GM12878 (cell line): ENCODE data around the gene WASF2. TPM values are rescaled to one million over a fixed set of nuclear protein-coding genes. Genes with fewer than 3 reads are reported as not detected.

Source experiments
- CBFB ChIP-seq: IDR thresholded peaks from 2 replicates; pipeline ENCODE4 v1.6.1; 2016; ENCODE audit warnings: antibody characterized with exemption, low read depth
- CBX3 ChIP-seq: fragments of 200-600 bp; sonication (generic); IDR thresholded peaks from 2 replicates; pipeline ENCODE4 v1.6.1; 2016; ENCODE audit warnings: low read depth, borderline replicate concordance
- CEBPB ChIP-seq, 2 experiments: fragments of 150-350 bp in 1 of 2; IDR thresholded peaks; 2 replicates each; pipeline ENCODE4 v1.6.1; 2012 to 2014; ENCODE audit warnings: low read depth in 2 of 2, low read length in 2 of 2, borderline replicate concordance in 1 of 2, inconsistent platforms in 1 of 2
- EED ChIP-seq: sonication (generic); IDR thresholded peaks from 2 replicates; pipeline ENCODE4 v1.6.1; 2016; ENCODE audit warnings: antibody characterized with exemption, low read depth
- GABPA ChIP-seq: IDR thresholded peaks from 2 replicates; pipeline ENCODE4 v1.6.1; 2014; ENCODE audit warnings: antibody characterized with exemption, low read depth, mild to moderate bottlenecking, inconsistent platforms
- GATAD2B ChIP-seq: fragments of 450-650 bp; conservative IDR thresholded peaks from 2 replicates; pipeline ENCODE4 v1.6.1; 2017; ENCODE audit warnings: low read depth, mild to moderate bottlenecking, moderate library complexity
- HDAC6 ChIP-seq: fragments of 200-600 bp; sonication (generic); IDR thresholded peaks from one replicate; pipeline ENCODE4 v1.8.0; 2017; ENCODE audit warnings: antibody characterized with exemption; ENCODE audit not compliant: unreplicated experiment
- JUNB ChIP-seq: IDR thresholded peaks from 2 replicates; pipeline ENCODE4 v1.6.1; 2016; ENCODE audit warnings: antibody characterized with exemption, mild to moderate bottlenecking
- NR2C1 ChIP-seq: fragments of 450-650 bp; IDR thresholded peaks from 2 replicates; pipeline ENCODE4 v1.6.1; 2017; ENCODE audit warnings: antibody characterized with exemption, mild to moderate bottlenecking, moderate library complexity
- NRF1 ChIP-seq: conservative IDR thresholded peaks from 2 replicates; pipeline ENCODE4 v1.6.1; 2011; ENCODE audit warnings: mild to moderate bottlenecking, low read depth, low read length, improper control_type of control experiment
- POLR2A ChIP-seq: IDR thresholded peaks from 2 replicates; pipeline ENCODE4 v1.6.1; 2011; ENCODE audit warnings: low read depth, mild to moderate bottlenecking, low read length
- SPI1 ChIP-seq: IDR thresholded peaks from 2 replicates; pipeline ENCODE4 v1.6.1; 2011; ENCODE audit warnings: low read depth, mild to moderate bottlenecking, low read length, moderate library complexity, borderline replicate concordance; ENCODE audit not compliant: insufficient read depth
- SREBF1 ChIP-seq: IDR thresholded peaks from 2 replicates; pipeline ENCODE4 v1.6.1; 2012; ENCODE audit warnings: mild to moderate bottlenecking, low read length
- SREBF2 ChIP-seq: IDR thresholded peaks from 2 replicates; pipeline ENCODE4 v1.6.1; 2012; ENCODE audit warnings: mild to moderate bottlenecking, low read length
- SRF ChIP-seq, 2 experiments: IDR thresholded peaks; 2 replicates each; pipeline ENCODE4 v1.6.1; 2011; ENCODE audit warnings: low read depth in 2 of 2, low read length in 2 of 2, mild to moderate bottlenecking in 1 of 2, moderate library complexity in 1 of 2
- polyA plus RNA-seq, 11 experiments: library from polyadenylated mRNA; depleted of rRNA in 4 of 11; unstranded in 6 of 11; stranded (reverse) in 5 of 11; fragments of >200 nt; fragmentation: Nextera tagmentation in 4 of 11; fragmentation: Illumina TruSeq in 1 of 11; extraction: Ambion mirVana in 4 of 11; extraction: Trizol in 1 of 11; gene quantifications; 1 replicate in 1 of 11; 2 replicates in 10 of 11; pipeline versions ENCODE4 v1.2.1 to v1.2.3, GENCODE V29; 2011 to 2016; ENCODE audit warnings: inconsistent platforms in 2 of 11, missing spikeins in 2 of 11, low read depth in 1 of 11
- total RNA-seq, 4 experiments: library from RNA; depleted of rRNA in 3 of 4; stranded (reverse); fragments of >200 nt in 3 of 4; fragmentation: Illumina TruSeq in 1 of 4; extraction: Trizol in 1 of 4; gene quantifications; 2 replicates each; pipeline versions ENCODE4 v1.2.1 to v1.2.3, GENCODE V29; 2013 to 2021
- TF ChIP-seq, protein P1 (sequence below), 3 experiments: IDR thresholded peaks in 2 of 3; conservative IDR thresholded peaks in 1 of 3; 2 replicates each; pipeline ENCODE4 v1.5.1; 2011; ENCODE audit warnings: low read depth in 3 of 3, low read length in 3 of 3, mild to moderate bottlenecking in 3 of 3, control low read depth in 2 of 3, moderate library complexity in 2 of 3, inconsistent platforms in 1 of 3, mixed read lengths in 1 of 3; ENCODE audit not compliant: control insufficient read depth in 2 of 3, insufficient read depth in 1 of 3; ENCODE audit errors: extremely low read depth in 1 of 3
- TF ChIP-seq, protein P2 (sequence below): fragments of 450-650 bp; IDR thresholded peaks from 2 replicates; pipeline ENCODE4 v1.6.1; 2016; ENCODE audit warnings: mild to moderate bottlenecking
- TF ChIP-seq, protein P3 (sequence below): fragments of 450-650 bp; IDR thresholded peaks from 2 replicates; pipeline ENCODE4 v1.6.1; 2017; ENCODE audit warnings: low read depth, mild to moderate bottlenecking, moderate library complexity
- TF ChIP-seq, protein P4 (sequence below): fragments of 450-650 bp; IDR thresholded peaks from 2 replicates; pipeline ENCODE4 v1.6.1; 2018; ENCODE audit warnings: mild to moderate bottlenecking, low read depth, moderate library complexity; ENCODE audit not compliant: partially characterized antibody

The WASF2 gene
- total and polyA plus RNA-seq, 10 of the 15 experiments (the other 5 are each of a cell fraction or from before 2014, with no cell fraction given), result 7.0 to 111 (median 37.1) TPM

- TF ChIP-seq, protein P1, sequence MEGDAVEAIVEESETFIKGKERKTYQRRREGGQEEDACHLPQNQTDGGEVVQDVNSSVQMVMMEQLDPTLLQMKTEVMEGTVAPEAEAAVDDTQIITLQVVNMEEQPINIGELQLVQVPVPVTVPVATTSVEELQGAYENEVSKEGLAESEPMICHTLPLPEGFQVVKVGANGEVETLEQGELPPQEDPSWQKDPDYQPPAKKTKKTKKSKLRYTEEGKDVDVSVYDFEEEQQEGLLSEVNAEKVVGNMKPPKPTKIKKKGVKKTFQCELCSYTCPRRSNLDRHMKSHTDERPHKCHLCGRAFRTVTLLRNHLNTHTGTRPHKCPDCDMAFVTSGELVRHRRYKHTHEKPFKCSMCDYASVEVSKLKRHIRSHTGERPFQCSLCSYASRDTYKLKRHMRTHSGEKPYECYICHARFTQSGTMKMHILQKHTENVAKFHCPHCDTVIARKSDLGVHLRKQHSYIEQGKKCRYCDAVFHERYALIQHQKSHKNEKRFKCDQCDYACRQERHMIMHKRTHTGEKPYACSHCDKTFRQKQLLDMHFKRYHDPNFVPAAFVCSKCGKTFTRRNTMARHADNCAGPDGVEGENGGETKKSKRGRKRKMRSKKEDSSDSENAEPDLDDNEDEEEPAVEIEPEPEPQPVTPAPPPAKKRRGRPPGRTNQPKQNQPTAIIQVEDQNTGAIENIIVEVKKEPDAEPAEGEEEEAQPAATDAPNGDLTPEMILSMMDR (IDR thresholded peaks at IDR 0.05 in 2 of 3, conservative IDR thresholded peaks at IDR 0.05 in 1 of 3; ENCODE audit: control insufficient read depth in 2 of 3, extremely low read depth in 1 of 3, insufficient read depth in 1 of 3, low read depth in 3 of 3, low read length in 3 of 3), result peak; percentile 74 to 82 (median 74)
- TF ChIP-seq POLR2A (no peak), CBFB (peak; percentile 80), GATAD2B (peak; percentile 37; the same call in 1 of the 2 replicates), SREBF2 (no peak), SREBF1 (no peak), SRF (IDR thresholded peaks at IDR 0.05; ENCODE audit: low read depth in 2 of 2, low read length in 2 of 2) (no peak), HDAC6 (no peak), CEBPB (IDR thresholded peaks at IDR 0.05; ENCODE audit: borderline replicate concordance in 1 of 2, low read depth in 2 of 2, low read length in 2 of 2) (no peak; a peak in 1 of 4 replicates), CBX3 (no peak), JUNB (no peak), NR2C1 (no peak), SPI1 (peak; percentile 52; the same call in 1 of the 2 replicates), GABPA (no peak), NRF1 (no peak), EED (peak; percentile 69)
- TF ChIP-seq, protein P2, sequence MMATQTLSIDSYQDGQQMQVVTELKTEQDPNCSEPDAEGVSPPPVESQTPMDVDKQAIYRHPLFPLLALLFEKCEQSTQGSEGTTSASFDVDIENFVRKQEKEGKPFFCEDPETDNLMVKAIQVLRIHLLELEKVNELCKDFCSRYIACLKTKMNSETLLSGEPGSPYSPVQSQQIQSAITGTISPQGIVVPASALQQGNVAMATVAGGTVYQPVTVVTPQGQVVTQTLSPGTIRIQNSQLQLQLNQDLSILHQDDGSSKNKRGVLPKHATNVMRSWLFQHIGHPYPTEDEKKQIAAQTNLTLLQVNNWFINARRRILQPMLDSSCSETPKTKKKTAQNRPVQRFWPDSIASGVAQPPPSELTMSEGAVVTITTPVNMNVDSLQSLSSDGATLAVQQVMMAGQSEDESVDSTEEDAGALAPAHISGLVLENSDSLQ, result no peak
- TF ChIP-seq, protein P3, sequence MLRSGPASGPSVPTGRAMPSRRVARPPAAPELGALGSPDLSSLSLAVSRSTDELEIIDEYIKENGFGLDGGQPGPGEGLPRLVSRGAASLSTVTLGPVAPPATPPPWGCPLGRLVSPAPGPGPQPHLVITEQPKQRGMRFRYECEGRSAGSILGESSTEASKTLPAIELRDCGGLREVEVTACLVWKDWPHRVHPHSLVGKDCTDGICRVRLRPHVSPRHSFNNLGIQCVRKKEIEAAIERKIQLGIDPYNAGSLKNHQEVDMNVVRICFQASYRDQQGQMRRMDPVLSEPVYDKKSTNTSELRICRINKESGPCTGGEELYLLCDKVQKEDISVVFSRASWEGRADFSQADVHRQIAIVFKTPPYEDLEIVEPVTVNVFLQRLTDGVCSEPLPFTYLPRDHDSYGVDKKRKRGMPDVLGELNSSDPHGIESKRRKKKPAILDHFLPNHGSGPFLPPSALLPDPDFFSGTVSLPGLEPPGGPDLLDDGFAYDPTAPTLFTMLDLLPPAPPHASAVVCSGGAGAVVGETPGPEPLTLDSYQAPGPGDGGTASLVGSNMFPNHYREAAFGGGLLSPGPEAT, result peak; percentile 61; the same call in 1 of the 2 replicates
- TF ChIP-seq, protein P4, sequence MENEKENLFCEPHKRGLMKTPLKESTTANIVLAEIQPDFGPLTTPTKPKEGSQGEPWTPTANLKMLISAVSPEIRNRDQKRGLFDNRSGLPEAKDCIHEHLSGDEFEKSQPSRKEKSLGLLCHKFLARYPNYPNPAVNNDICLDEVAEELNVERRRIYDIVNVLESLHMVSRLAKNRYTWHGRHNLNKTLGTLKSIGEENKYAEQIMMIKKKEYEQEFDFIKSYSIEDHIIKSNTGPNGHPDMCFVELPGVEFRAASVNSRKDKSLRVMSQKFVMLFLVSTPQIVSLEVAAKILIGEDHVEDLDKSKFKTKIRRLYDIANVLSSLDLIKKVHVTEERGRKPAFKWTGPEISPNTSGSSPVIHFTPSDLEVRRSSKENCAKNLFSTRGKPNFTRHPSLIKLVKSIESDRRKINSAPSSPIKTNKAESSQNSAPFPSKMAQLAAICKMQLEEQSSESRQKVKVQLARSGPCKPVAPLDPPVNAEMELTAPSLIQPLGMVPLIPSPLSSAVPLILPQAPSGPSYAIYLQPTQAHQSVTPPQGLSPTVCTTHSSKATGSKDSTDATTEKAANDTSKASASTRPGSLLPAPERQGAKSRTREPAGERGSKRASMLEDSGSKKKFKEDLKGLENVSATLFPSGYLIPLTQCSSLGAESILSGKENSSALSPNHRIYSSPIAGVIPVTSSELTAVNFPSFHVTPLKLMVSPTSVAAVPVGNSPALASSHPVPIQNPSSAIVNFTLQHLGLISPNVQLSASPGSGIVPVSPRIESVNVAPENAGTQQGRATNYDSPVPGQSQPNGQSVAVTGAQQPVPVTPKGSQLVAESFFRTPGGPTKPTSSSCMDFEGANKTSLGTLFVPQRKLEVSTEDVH, result no peak
These were observed 73.4 kb downstream of the WASF2 start (continued) for GRCh38 chr1:27416387-27417111.
